Activated CD8-positive, alpha-beta T cell treated with anti-CD3 and anti-CD28 coated beads for 36 hours (primary cell): ENCODE results near the gene FRMD4B. TPM values are rescaled to one million over a fixed set of nuclear protein-coding genes. Genes with fewer than 3 reads are reported as not detected.

Source experiments
- ATAC-seq: fragments of 200-7000 bp; cut with Tn5 transposase; one replicate; pipeline ENCODE4 v1.10.0; 2021; ENCODE audit warnings: mild to moderate bottlenecking, moderate library complexity
- CTCF ChIA-PET: fragments of 350-600 bp; sonication (Branson Sonifier 250); formaldehyde crosslinking; loops from one replicate; lab custom pipeline; 2021; ENCODE audit warnings: antibody characterized with exemption; lab: Charles Lee
- POLR2A ChIA-PET: fragments of 350-600 bp; sonication (Branson Sonifier 250); formaldehyde crosslinking; loops from one replicate; lab custom pipeline; 2021; ENCODE audit warnings: antibody characterized with exemption; lab: Charles Lee
- DNase-seq: peaks from one replicate; pipeline ENCODE4 v3.0.0-alpha.2; 2020
- H3K27ac Mint-ChIP-seq: one replicate; pipeline ENCODE4 v1.8.0; 2021; ENCODE audit warnings: mild to moderate bottlenecking, mixed read lengths
- H3K27me3 Mint-ChIP-seq: one replicate; pipeline ENCODE4 v1.8.0; 2021; ENCODE audit warnings: mixed read lengths
- H3K36me3 Mint-ChIP-seq: one replicate; pipeline ENCODE4 v1.8.0; 2021; ENCODE audit warnings: low read depth, mixed read lengths
- H3K4me1 Mint-ChIP-seq: one replicate; pipeline ENCODE4 v1.8.0; 2021; ENCODE audit warnings: low read depth, mixed read lengths
- H3K4me3 Mint-ChIP-seq: one replicate; pipeline ENCODE4 v1.8.0; 2021; ENCODE audit warnings: mild to moderate bottlenecking, moderate library complexity, mixed read lengths
- H3K9me3 Mint-ChIP-seq: one replicate; pipeline ENCODE4 v1.8.0; 2021; ENCODE audit warnings: mixed read lengths
- intact Hi-C: fragments of 100-400 bp; cut with micrococcal nuclease; formaldehyde crosslinking; loops from one replicate; pipeline ENCODE4 v1.10.0; 2022
- total RNA-seq, 2 experiments: library from RNA; stranded (reverse); gene quantifications; one replicate each; pipeline ENCODE4 v1.2.3, GENCODE V29; 2021
- TF ChIP-seq, protein P1 (sequence below): fragments of 200-600 bp; IDR thresholded peaks from one replicate; pipeline ENCODE4 v1.8.0; 2022; ENCODE audit warnings: antibody characterized with exemption, mild to moderate bottlenecking

FRMD4B gene
- total RNA-seq, 2 experiments from 2014 or later = 11.7 to 11.8 TPM

DNA sequence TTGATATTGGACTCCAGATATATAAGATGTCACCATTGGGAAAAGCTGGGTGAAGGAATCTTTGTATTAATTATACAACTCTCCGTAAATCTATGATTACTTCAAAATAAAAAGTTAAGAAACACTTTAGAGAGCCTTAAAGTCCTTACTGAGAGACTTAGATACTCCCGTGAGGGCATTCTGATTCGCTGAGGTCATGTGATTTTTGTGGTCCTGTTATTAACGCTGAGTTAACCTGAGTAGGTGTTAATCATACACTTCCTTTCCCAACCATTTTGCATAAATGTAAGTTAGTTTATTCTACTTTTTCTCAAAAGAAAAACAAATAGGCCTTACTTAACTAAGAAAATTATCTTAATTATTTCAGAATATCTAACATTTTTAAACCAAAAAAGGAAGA lies 196.4 kb downstream of the FRMD4B start:
- no peak overlapping the region for H3K27ac Mint-ChIP-seq
- peaks cover 6% of the 10 kb centered on the region for H3K4me1 Mint-ChIP-seq
- DNase-seq = no peak
- no peak for ATAC-seq
- no peaks in the 10 kb centered on the region for H3K9me3 Mint-ChIP-seq
- peaks cover 28% of the 10 kb centered on the region for H3K36me3 Mint-ChIP-seq
- POLR2A ChIA-PET = no interaction called here
- CTCF ChIA-PET = interaction anchor here (1.7 kb wide), 1 partner anchor 117 kb away, joined by 5 read pairs; no protein-coding TSS in a partner anchor
- H3K27me3 Mint-ChIP-seq = no peaks in the 10 kb centered on the region
- TF ChIP-seq, protein P1, sequence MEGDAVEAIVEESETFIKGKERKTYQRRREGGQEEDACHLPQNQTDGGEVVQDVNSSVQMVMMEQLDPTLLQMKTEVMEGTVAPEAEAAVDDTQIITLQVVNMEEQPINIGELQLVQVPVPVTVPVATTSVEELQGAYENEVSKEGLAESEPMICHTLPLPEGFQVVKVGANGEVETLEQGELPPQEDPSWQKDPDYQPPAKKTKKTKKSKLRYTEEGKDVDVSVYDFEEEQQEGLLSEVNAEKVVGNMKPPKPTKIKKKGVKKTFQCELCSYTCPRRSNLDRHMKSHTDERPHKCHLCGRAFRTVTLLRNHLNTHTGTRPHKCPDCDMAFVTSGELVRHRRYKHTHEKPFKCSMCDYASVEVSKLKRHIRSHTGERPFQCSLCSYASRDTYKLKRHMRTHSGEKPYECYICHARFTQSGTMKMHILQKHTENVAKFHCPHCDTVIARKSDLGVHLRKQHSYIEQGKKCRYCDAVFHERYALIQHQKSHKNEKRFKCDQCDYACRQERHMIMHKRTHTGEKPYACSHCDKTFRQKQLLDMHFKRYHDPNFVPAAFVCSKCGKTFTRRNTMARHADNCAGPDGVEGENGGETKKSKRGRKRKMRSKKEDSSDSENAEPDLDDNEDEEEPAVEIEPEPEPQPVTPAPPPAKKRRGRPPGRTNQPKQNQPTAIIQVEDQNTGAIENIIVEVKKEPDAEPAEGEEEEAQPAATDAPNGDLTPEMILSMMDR = no peak
- no peak overlapping the region for H3K4me3 Mint-ChIP-seq
- intact Hi-C loops = no loop called here

DNA sequence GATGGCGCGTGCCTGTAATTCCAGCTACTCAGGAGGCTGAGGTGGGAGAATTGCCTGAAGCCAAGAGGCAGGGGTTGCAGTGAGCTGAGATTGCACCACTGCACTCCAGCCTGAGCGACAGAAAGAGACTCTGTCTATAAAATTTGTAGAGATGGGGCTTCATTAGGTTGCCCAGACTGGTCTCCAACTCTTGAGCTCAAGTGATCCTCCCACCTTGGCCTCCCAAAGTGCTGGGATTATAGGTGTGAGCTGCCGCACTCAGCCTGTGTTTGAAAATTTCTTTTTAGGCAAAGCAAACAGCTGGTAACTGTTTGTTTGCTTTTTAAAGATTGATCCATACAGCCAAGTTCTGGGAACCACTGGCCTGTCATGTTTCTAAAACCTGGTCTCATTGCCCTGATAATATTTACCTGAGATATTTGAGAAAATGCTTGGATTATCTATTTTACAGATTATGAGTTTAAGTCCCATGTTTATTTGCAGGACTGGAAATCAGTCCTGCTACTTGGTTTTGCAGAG lies 199.3 kb downstream of the FRMD4B start:
- Mint-ChIP-seq H3K27me3 (no peaks in the 10 kb centered on the region), H3K4me3 (no peak overlapping the region), H3K36me3 (peaks cover 25% of the 10 kb centered on the region), H3K27ac (no peak overlapping the region), H3K9me3 (no peaks in the 10 kb centered on the region), H3K4me1 (peaks cover 7% of the 10 kb centered on the region)
- intact Hi-C loops = no loop called here
- ChIA-PET CTCF (interaction anchor here (0.8 to 2.3 kb wide), 3 partner anchors 25 to 119 kb away, joined by 3 to 10 read pairs (median 3); no protein-coding TSS in a partner anchor), POLR2A (interaction anchor here (0.5 kb wide), 1 partner anchor 1253 kb away, joined by 4 read pairs; no protein-coding TSS in a partner anchor)
- TF ChIP-seq, protein P1 = no peak
- DNase-seq (no peak), ATAC-seq (no peak)

DNA sequence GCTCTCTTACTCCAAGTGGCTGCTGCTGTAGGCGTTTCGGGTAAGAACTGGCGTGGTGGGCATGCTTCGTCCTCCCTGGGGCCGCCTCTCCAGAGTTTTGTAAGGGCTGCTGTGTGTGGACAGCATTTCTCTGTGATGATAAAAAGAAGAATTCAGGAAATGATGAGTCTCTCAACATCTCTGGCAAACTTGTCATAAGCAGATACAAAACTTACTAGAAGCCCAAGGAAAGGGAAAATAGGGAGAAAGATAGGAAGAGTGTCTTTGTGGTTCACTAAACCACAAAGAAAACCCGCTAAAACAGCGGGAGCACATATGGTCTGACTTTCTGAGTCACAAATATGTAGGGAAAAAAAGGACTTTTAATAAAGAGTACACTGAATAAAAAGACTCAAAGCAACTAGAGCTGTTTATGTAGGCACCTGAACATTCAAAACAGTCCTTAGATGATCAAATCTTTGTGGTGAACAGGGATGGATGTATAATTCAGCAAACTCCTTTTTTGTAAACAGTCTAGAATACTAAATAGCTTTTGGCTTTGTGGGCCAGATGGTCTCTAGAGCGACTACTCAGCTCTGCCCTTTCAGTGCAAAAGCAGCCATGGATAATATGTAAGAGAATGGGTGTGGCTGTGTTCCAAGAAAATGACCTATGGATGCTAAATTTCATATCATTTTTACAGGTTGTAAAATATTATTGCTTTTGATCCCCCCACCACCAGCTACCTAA lies 203.1 kb downstream of the FRMD4B start:
- H3K4me3 Mint-ChIP-seq = no peak overlapping the region
- H3K27me3 Mint-ChIP-seq = no peaks in the 10 kb centered on the region
- TF ChIP-seq, protein P1 = no peak
- ATAC-seq (no peak), DNase-seq (no peak)
- intact Hi-C loops = no loop called here
- peaks cover 40% of the 10 kb centered on the region for H3K36me3 Mint-ChIP-seq
- ChIA-PET POLR2A (interaction anchor here (0.6 to 1.1 kb wide), 3 partner anchors 9 to 100 kb away, joined by 3 to 4 read pairs (median 4); no protein-coding TSS in a partner anchor), CTCF (interaction anchor here (1.1 to 2.5 kb wide), 7 partner anchors 9 to 227 kb away, joined by 3 to 14 read pairs (median 4); no protein-coding TSS in a partner anchor)
- H3K9me3 Mint-ChIP-seq = no peaks in the 10 kb centered on the region
- peaks cover 18% of the 10 kb centered on the region for H3K4me1 Mint-ChIP-seq
- H3K27ac Mint-ChIP-seq = no peak overlapping the region

DNA sequence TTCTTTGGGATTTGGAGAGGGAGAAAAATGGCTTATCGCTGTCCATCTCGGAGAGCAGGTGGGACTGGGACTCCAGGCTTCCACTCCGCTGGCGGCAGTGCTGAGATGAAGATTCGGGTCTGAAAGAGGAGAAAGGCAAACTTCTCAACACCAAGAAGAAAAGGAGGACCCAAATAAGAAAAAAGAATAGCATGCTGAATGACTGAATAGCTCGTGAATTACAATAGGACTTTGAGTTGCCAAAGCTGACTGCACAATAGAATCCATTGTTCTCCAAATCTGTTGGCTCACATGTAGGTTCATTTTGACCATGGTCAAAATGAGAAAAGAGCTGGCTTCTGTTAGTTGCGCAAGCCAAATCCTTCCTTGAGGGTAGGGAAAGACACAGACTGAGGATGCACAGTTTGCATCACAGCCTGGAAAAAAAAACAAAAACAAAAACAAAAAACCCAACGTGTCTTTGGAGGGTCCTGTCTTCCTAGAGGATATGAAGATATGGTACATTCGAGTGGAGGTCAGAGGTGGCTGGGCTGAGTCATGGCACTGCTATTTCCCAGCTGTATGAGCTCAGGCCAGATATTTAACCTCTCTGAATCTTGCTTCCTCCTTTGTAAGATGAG lies 204.2 kb downstream of the FRMD4B start:
- H3K27me3 Mint-ChIP-seq = no peaks in the 10 kb centered on the region
- ChIA-PET POLR2A (interaction anchor here (1.1 kb wide), 1 partner anchor 12 kb away, joined by 4 read pairs; no protein-coding TSS in a partner anchor), CTCF (interaction anchor here (1.1 to 2.5 kb wide), 6 partner anchors 10 to 228 kb away, joined by 3 to 14 read pairs (median 4); no protein-coding TSS in a partner anchor)
- DNase-seq = no peak
- no peak for ATAC-seq
- intact Hi-C loops = no loop called here
- H3K9me3 Mint-ChIP-seq = no peaks in the 10 kb centered on the region
- H3K27ac Mint-ChIP-seq = no peak overlapping the region
- H3K4me3 Mint-ChIP-seq = no peak overlapping the region
- TF ChIP-seq, protein P1 = no peak
- H3K4me1 Mint-ChIP-seq = peaks cover 18% of the 10 kb centered on the region
- H3K36me3 Mint-ChIP-seq = peaks cover 39% of the 10 kb centered on the region
